ENCODE measurements around the gene TMEM196.

- no peak for TF ChIP-seq POLR2A (IDR thresholded peaks at IDR 0.05)
- TF ChIP-seq CTCF (IDR thresholded peaks at IDR 0.05): no peak
Measured at GRCh38 chr7:19700936-19701335, 72.5 kb downstream of the TMEM196 start.

All from transverse colon (tissue), 3 donors.